T-helper 2 cell (primary cell): ENCODE results near the gene ACAP2.

ENCODE experiments used
- DNase-seq, 5 experiments: peaks; one replicate each; pipeline versions ENCODE4 v3.0.0 to v3.0.0-alpha.2; 2012 to 2022

ACAP2 gene

DNA sequence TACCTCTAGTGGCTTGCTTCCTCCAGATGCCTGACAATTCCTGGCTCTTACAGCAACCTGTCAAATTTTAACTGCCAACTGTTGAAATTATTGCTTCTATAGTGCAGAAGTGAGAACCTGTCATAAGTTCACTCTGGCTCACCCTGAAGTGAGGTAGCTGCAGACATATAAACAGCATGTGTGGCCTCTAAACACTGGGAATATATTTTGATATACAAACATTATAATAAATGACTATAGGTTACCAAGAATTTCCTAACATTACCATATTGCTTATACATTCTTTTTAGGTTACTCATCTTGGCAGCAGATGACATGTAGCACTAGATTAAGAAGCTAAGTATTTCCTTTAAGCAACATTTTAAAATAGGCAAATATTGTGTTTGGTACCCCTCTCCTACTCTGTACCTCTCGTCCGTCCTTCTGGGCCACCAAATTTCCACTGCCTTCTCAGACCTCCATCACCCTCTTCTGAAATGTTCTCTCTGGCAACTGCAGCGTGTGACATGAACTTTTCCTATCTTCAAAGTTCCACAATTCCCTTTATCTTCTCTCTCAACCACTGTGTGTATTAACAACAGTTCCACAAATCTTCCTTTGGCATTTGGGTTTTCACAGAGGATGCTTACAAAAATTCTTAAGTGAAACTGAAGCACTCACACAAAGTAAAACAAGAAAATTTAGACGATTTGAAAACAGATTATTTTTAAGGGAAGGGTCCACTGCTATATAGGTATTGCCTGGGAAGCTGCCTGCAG, 156.5 kb downstream of the ACAP2 start:
- DNase-seq, result no peak

DNA sequence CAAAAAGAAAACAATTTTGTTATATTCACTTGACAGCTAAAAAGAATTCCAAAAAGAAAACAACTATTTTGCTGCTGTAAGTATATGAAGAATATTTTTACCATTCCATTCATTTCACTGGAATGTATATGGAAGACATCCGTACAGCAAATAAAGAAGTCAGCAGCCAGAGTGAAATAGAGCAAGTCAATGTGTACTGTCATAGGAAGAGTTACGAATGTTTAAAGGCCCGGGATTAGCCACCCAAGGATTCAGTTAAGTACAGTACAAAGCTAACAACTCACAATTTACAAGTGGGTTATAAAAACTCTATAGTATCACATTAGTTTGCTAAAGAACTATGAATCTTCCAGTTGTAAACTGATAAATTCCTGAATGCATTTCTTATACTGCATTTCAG, 157.4 kb downstream of the ACAP2 start:
- no peak for DNase-seq

GRCh38 chr3:195284842-195285241, 158.0 kb downstream of the ACAP2 start:
- DNase-seq, result peak in 1 of 5 experiments; percentile 84

DNA sequence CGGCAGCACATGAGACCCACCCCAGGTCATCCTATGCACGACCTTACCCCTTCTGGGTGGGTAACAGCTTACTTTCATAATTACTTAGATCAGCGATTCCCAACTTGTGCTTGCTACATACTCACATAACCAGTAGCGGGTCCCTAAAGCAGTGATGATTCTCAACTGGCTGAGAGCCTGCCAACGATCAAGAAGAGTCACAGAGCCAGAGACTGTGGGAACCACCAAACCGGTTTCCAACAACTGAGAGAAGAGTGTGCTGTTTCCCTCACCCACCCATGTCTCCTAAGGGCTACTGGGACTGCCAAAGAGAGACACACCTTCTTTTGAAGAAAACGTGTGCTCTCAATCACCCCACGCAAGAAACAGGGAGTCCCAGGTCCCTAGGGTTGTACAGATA, 159.9 kb downstream of the ACAP2 start:
- no peak for DNase-seq

- no peak for DNase-seq
Observed at GRCh38 chr3:195274259-195274966, 168.4 kb downstream of the ACAP2 start.

- DNase-seq, result peak; percentile 72 to 93 (median 76)
Observed at GRCh38 chr3:195271410-195272243, 171.2 kb downstream of the ACAP2 start.

DNA sequence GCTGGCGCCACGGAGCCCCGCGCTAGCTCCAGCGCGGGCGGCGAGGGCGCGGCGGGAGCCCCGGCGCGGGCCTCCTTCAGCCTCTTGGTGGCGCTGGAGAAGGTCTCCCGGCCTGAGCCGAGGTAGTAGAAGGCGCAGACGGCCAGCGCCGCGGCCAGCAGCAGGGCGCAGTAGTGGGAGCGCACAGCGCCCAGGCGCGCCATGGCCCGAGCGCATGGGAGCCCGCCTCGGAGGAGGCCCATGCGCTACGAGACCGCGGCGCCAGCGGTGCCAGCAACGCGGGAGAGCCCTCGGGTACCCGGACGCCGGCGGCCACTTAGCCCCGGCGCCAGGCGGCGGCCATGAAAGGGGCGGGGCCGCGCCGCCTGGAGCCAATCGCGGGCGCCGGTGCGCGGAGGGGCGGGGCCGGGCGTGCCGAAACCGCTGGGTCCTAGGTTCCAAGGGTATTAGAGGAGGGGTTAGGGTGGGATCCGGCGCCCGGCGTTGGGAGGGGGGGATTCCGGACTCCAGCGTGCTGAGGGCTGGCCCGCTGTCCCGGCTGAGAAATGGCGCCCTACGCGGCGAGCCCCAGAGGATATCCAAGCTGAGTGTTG, 171.9 kb downstream of the ACAP2 start, which contains the start of gene XXYLT1:
Gene XXYLT1 (minus strand): TSS at position 343 of the 593 bp plus-strand sequence. CDS start 101 bp downstream, at position 242.
- peak; percentile 75 to 92 (median 81) for DNase-seq

DNA sequence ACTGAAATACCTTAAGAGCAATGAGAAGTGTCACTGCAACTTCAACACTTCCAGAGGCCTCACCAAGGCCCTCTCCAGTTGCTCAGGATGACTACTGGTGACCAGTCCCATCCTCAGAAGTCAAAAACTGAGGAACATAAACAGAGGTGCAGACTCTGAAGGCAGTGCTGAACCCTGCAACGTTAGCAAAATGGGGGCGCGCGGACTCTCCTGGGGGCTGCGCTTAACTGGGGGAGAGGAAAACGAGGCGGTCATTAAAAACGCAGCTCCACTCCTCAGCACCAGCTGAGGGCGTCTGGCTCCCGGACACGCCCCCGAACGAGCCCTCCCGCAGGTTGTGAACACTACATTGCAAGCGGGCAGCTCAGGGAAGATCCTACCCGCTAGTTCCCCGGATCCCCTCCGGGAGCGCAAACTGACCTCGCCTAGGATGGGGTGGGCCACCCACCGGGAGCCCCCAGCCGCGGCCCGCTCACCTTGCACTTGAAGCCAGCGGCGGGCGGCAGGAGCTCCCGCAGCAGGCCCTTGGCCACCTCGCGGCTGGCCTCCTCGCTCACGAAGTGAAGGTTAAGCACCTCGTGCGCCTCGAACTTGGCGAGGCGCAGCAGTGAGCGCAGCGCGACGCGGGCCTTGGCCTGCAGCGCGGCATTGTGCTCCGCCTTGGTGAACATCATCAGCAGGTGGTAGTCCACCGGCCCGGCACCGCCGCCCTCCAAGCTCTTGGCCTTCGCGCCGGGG, 172.6 kb downstream of the ACAP2 start:
- peak in 2 of 5 experiments; percentile 20 to 54 for DNase-seq

- no peak for DNase-seq
Observed at GRCh38 chr3:195269375-195270078, 173.3 kb downstream of the ACAP2 start.

DNA sequence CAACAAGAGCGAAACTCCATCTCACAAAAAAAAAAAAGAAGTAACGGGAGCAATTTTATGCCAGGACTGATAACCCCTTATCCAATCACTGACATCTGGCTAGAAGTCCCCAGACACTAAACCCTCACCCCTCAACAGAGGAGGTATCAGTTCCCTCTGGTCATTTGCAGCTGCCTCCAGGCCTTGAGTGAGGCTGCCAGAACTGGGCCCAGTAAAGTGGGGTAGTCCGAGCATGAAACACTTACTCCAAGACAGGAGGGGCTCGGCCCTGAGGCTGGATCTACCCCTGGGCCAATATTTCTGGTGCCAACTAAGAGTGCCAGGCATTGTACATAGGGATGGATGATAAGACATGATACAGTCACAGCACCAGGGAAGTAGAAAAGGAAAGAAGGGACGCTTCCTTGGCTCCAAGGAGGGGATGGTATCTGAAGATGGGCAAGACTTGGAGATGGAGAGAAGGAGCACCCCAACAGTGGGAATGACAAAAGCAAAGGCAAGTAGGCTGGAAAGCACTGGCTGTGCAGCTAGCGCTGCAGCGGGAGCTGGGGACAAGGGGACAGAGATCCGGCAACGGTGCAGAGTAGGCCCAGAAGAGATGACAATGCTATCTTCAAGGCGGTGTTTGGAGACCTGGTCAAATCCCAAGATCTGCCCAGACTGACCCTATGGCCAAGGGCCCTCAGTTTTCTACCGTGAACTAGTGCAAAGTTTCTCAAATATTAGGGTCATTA, 174.1 kb downstream of the ACAP2 start:
- no peak for DNase-seq

DNA sequence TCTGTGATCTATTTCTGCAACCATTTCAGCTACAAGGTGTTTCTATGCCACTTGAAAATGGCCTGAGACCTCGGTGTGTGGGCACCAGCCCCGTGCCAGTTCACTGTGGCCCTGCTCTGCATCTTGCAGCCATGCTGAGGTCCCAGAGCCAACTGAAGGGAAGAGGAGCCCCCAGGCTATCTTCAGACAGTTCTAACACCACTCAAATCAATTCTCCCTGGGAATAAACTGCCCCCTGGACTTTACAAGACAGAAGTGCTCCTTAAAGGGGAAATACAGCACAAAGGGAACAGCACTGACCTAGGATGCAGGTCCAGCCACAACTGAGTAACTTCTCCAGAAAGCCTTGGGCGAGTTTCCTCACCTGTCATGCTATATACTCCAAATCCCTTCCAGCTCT, 175.7 kb downstream of the ACAP2 start:
- no peak for DNase-seq

- DNase-seq, result no peak
Observed at GRCh38 chr3:195266428-195266827, 176.4 kb downstream of the ACAP2 start.

GRCh38 chr3:195265363-195265976, 177.3 kb downstream of the ACAP2 start:
- no peak for DNase-seq

- no peak for DNase-seq
Observed at GRCh38 chr3:195263925-195264600, 178.8 kb downstream of the ACAP2 start.

- no peak for DNase-seq
Observed at GRCh38 chr3:195263193-195263924, 179.5 kb downstream of the ACAP2 start.

DNA sequence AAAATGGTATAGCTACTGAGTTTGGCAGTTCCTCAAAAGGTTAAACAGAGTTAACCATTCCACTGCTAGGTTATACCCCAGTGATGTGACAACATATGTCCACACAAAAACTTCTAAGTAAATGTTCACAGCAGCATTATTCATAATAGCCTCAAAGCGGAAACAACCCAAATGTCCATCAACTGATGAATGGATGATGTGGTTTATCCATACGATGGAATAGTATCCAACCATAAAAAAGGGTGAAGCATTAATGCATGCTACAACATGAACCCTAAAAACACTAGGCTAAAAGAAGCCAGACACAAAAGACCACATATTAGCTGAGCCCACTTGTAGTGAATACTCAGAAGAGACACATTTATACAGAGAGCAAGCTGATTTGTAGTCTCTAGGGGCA, 180.9 kb downstream of the ACAP2 start:
- DNase-seq, result no peak

GRCh38 chr3:195260280-195260905, 182.4 kb downstream of the ACAP2 start:
- peak in 1 of 5 experiments; percentile 41 for DNase-seq
